Neural cell (in vitro differentiated cells): Measurements from ENCODE around the gene EML4. TPM values are rescaled to one million over a fixed set of nuclear protein-coding genes. Genes with fewer than 3 reads are reported as not detected.
"Not testable (repeated sequence)": the region's sequence is repeated elsewhere in the genome, so short reads cannot be mapped to it uniquely, and the experiment has no call there.

ENCODE experiments used
- H2AFZ ChIP-seq: fragments of 200-600, 300-800 bp; sonication (generic), shearing (Covaris generic); 2 replicates; pipeline ENCODE4 v1.6.0; 2014; ENCODE audit warnings: low read depth, mild to moderate bottlenecking, antibody characterized with exemption, low read length, moderate library complexity
- H3F3A ChIP-seq: fragments of 200-600 bp; shearing (Covaris generic); 2 replicates; pipeline ENCODE4 v1.6.1; 2016; ENCODE audit warnings: mild to moderate bottlenecking, moderate library complexity, mixed read lengths, antibody characterized with exemption, low read length; ENCODE audit not compliant: insufficient read depth, poor library complexity, severe bottlenecking
- H3K27ac ChIP-seq: fragments of 200-600, 300-800 bp; sonication (generic), shearing (Covaris generic); 2 replicates; pipeline ENCODE4 v1.5.1; 2014; ENCODE audit warnings: mild to moderate bottlenecking, low read length, moderate library complexity
- H3K27me3 ChIP-seq: fragments of 300-800, 200-600 bp; sonication (generic), shearing (Covaris generic); 2 replicates; pipeline ENCODE4 v1.6.0; 2014; ENCODE audit warnings: mild to moderate bottlenecking, low read depth, low read length, moderate library complexity; ENCODE audit not compliant: insufficient read depth
- H3K36me3 ChIP-seq: fragments of 300-800, 200-600 bp; sonication (generic), shearing (Covaris generic); 2 replicates; pipeline ENCODE4 v1.5.1; 2014; ENCODE audit warnings: mild to moderate bottlenecking, antibody characterized with exemption, low read length, moderate library complexity; ENCODE audit not compliant: insufficient read depth
- H3K4me2 ChIP-seq: fragments of 300-800, 200-600 bp; sonication (generic), shearing (Covaris generic); 2 replicates; pipeline ENCODE4 v1.6.0; 2014; ENCODE audit warnings: mild to moderate bottlenecking, low read length
- H3K4me3 ChIP-seq: fragments of 300-800, 200-600 bp; sonication (generic), shearing (Covaris generic); 2 replicates; pipeline ENCODE4 v1.5.1; 2014; ENCODE audit warnings: mild to moderate bottlenecking, low read length, moderate library complexity
- H3K79me2 ChIP-seq: fragments of 200-600 bp; shearing (Covaris generic); replicated peaks from 2 replicates; pipeline ENCODE4 v1.6.0; 2014; ENCODE audit warnings: mild to moderate bottlenecking, low read length, moderate library complexity; ENCODE audit not compliant: insufficient read depth
- H3K9ac ChIP-seq: fragments of 300-800, 200-600 bp; sonication (generic), shearing (Covaris generic); 2 replicates; pipeline ENCODE4 v1.6.1; 2016; ENCODE audit warnings: mild to moderate bottlenecking, low read length, mixed read lengths
- H3K9me2 ChIP-seq: fragments of 200-600 bp; shearing (Covaris generic); 2 replicates; pipeline ENCODE4 v1.6.1; 2016; ENCODE audit warnings: mild to moderate bottlenecking, low read length, mixed read lengths; ENCODE audit not compliant: insufficient read depth
- H3K9me3 ChIP-seq: fragments of 200-600, 300-800 bp; sonication (generic), shearing (Covaris generic); 2 replicates; pipeline ENCODE4 v1.6.1; 2016; ENCODE audit warnings: mild to moderate bottlenecking, mixed run types, low read length, moderate library complexity, mixed read lengths
- H4K20me1 ChIP-seq: fragments of 200-600 bp; shearing (Covaris generic); 2 replicates; pipeline ENCODE4 v1.6.1; 2016; ENCODE audit warnings: mild to moderate bottlenecking, mixed run types; ENCODE audit not compliant: insufficient read depth
- EP300 ChIP-seq: fragments of 450-650 bp; conservative IDR thresholded peaks from 2 replicates; pipeline ENCODE4 v1.6.1; 2014; ENCODE audit warnings: antibody characterized with exemption, mild to moderate bottlenecking, moderate library complexity; ENCODE audit not compliant: poor library complexity, severe bottlenecking
- EZH2 ChIP-seq: fragments of 200-600, 300-800 bp; shearing (Covaris generic), sonication (generic); IDR thresholded peaks from 2 replicates; pipeline ENCODE4 v1.6.1; 2014; ENCODE audit warnings: antibody characterized with exemption, low read length, borderline replicate concordance, mild to moderate bottlenecking; ENCODE audit not compliant: insufficient read depth, poor library complexity, severe bottlenecking
- MXI1 ChIP-seq: fragments of 450-650 bp; conservative IDR thresholded peaks from 2 replicates; pipeline ENCODE4 v1.6.1; 2014; ENCODE audit warnings: antibody characterized with exemption, mild to moderate bottlenecking; ENCODE audit not compliant: poor library complexity, severe bottlenecking
- POLR2AphosphoS5 ChIP-seq: IDR thresholded peaks from 2 replicates; pipeline ENCODE4 v1.6.1; 2012
- RAD21 ChIP-seq: fragments of 450-650 bp; conservative IDR thresholded peaks from 2 replicates; pipeline ENCODE4 v1.6.1; 2014; ENCODE audit warnings: antibody characterized with exemption, mild to moderate bottlenecking, moderate library complexity
- SMC3 ChIP-seq: fragments of 450-650 bp; conservative IDR thresholded peaks from 2 replicates; pipeline ENCODE4 v1.6.1; 2014; ENCODE audit warnings: antibody characterized with exemption, mild to moderate bottlenecking, moderate library complexity; ENCODE audit not compliant: poor library complexity
- TAF1 ChIP-seq: IDR thresholded peaks from 2 replicates; pipeline ENCODE4 v1.6.1; 2012; ENCODE audit warnings: low read depth
- polyA plus RNA-seq: library from polyadenylated mRNA; depleted of rRNA; stranded (reverse); fragments of >200 nt; gene quantifications from 2 replicates; pipeline ENCODE4 v1.2.3, GENCODE V29; 2014
- TF ChIP-seq, protein P1 (sequence below): IDR thresholded peaks from 2 replicates; pipeline ENCODE4 v1.6.1; 2012; ENCODE audit warnings: borderline replicate concordance
- TF ChIP-seq, protein P2 (sequence below): fragments of 450-650 bp; IDR thresholded peaks from 2 replicates; pipeline ENCODE4 v1.5.1; 2014; ENCODE audit warnings: antibody characterized with exemption, mild to moderate bottlenecking, moderate library complexity; ENCODE audit not compliant: poor library complexity, severe bottlenecking

EML4 gene
- polyA plus RNA-seq, 1 donor from 2014 or later: 33.9 TPM

DNA sequence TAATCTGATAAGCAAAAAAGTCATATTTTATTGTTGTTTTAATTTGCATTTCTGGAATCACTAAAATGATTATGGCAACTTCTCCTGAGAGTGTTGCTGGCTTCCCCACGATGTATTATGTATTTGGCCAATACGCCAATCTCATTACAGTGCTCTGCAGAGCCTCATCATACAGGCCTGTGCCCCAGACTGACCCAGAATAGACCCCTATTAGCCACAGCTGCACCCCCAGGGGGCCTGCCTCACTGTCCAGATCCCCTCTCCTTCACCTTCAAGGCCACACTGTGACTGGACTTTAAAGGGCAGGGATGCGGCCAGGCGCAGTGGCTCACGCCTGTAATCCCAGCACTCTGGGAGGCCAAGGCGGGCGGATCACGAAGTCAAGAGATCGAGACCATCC lies 209.3 kb downstream of the EML4 start:
- Histone ChIP-seq H3F3A (no peaks in the 10 kb centered on the region), H3K9ac (no peak overlapping the region), H3K4me2 (no peak overlapping the region)

GRCh38 chr2:42380026-42380425 lies 210.9 kb downstream of the EML4 start:
- not testable (repeated sequence) for H3K9me2 ChIP-seq, H3K9me3 ChIP-seq, H3K9ac ChIP-seq, H4K20me1 ChIP-seq, H3K79me2 ChIP-seq, H3K4me2 ChIP-seq, H3K36me3 ChIP-seq, H2AFZ ChIP-seq, H3F3A ChIP-seq, H3K4me3 ChIP-seq, H3K27me3 ChIP-seq, H3K27ac ChIP-seq

More for the DNA sequence above, 209.3 kb downstream of the EML4 start:
- no peaks in the 10 kb centered on the region for H3K36me3 ChIP-seq
- no peaks in the 10 kb centered on the region for H3K9me3 ChIP-seq
- no peak overlapping the region for H2AFZ ChIP-seq
- H3K4me3 ChIP-seq: no peak overlapping the region
- H3K27me3 ChIP-seq: no peaks in the 10 kb centered on the region
- no peak overlapping the region for H3K27ac ChIP-seq
- no peaks in the 10 kb centered on the region for H3K79me2 ChIP-seq
- TF ChIP-seq, protein P1, sequence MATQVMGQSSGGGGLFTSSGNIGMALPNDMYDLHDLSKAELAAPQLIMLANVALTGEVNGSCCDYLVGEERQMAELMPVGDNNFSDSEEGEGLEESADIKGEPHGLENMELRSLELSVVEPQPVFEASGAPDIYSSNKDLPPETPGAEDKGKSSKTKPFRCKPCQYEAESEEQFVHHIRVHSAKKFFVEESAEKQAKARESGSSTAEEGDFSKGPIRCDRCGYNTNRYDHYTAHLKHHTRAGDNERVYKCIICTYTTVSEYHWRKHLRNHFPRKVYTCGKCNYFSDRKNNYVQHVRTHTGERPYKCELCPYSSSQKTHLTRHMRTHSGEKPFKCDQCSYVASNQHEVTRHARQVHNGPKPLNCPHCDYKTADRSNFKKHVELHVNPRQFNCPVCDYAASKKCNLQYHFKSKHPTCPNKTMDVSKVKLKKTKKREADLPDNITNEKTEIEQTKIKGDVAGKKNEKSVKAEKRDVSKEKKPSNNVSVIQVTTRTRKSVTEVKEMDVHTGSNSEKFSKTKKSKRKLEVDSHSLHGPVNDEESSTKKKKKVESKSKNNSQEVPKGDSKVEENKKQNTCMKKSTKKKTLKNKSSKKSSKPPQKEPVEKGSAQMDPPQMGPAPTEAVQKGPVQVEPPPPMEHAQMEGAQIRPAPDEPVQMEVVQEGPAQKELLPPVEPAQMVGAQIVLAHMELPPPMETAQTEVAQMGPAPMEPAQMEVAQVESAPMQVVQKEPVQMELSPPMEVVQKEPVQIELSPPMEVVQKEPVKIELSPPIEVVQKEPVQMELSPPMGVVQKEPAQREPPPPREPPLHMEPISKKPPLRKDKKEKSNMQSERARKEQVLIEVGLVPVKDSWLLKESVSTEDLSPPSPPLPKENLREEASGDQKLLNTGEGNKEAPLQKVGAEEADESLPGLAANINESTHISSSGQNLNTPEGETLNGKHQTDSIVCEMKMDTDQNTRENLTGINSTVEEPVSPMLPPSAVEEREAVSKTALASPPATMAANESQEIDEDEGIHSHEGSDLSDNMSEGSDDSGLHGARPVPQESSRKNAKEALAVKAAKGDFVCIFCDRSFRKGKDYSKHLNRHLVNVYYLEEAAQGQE: no peak
- TF ChIP-seq EP300 (no peak), SMC3 (no peak), RAD21 (no peak), MXI1 (no peak), TAF1 (no peak), EZH2 (no peak)
- H3K9me2 ChIP-seq: no peaks in the 10 kb centered on the region
- no peaks in the 10 kb centered on the region for H4K20me1 ChIP-seq

GRCh38 chr2:42382144-42382543 lies 213.0 kb downstream of the EML4 start:
- Histone ChIP-seq H3K27me3 (no peaks in the 10 kb centered on the region), H3K27ac (peak overlapping the region; percentile 74), H3K4me3 (peak overlapping the region; percentile 38), H3K36me3 (no peaks in the 10 kb centered on the region), H3K4me2 (no peak overlapping the region), H4K20me1 (no peaks in the 10 kb centered on the region), H3K9me3 (no peaks in the 10 kb centered on the region), H3K9ac (no peak overlapping the region), H3K9me2 (no peaks in the 10 kb centered on the region), H3K79me2 (no peaks in the 10 kb centered on the region), H2AFZ (no peak overlapping the region), H3F3A (no peaks in the 10 kb centered on the region)
- TF ChIP-seq EZH2 (no peak), EP300 (no peak), POLR2AphosphoS5 (no peak), MXI1 (no peak), SMC3 (no peak), TAF1 (no peak), RAD21 (no peak)
- TF ChIP-seq, protein P1: no peak
- TF ChIP-seq, protein P2, sequence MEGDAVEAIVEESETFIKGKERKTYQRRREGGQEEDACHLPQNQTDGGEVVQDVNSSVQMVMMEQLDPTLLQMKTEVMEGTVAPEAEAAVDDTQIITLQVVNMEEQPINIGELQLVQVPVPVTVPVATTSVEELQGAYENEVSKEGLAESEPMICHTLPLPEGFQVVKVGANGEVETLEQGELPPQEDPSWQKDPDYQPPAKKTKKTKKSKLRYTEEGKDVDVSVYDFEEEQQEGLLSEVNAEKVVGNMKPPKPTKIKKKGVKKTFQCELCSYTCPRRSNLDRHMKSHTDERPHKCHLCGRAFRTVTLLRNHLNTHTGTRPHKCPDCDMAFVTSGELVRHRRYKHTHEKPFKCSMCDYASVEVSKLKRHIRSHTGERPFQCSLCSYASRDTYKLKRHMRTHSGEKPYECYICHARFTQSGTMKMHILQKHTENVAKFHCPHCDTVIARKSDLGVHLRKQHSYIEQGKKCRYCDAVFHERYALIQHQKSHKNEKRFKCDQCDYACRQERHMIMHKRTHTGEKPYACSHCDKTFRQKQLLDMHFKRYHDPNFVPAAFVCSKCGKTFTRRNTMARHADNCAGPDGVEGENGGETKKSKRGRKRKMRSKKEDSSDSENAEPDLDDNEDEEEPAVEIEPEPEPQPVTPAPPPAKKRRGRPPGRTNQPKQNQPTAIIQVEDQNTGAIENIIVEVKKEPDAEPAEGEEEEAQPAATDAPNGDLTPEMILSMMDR: no peak
